GM19351 (cell line): ENCODE data around the gene TNS3.

Source experiments
- ATAC-seq: cut with Tn5 transposase; IDR thresholded peaks from one replicate; pipeline ENCODE4 v1.9.1; 2021; ENCODE audit warnings: mild to moderate bottlenecking, moderate library complexity; ENCODE audit not compliant: unreplicated experiment

Gene TNS3

DNA sequence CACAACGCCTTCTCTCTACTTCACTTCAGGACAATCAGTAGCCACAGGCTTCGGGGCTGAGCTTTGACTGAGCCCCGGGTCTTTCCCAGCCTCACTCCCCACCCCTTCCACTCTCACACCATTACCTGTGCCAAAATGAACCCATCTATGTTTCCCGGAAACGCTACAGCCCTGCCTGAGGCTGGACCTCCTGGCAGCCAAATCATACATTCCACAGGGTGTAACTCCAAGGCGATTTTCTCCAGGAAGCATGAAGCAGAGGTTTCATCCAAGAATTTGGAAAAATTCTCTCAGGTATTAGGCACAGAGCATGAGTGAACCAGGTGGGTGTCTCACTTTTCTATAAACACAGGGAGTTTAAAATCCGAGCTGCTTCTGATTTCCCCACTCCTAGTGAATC, 286.3 kb downstream of the TNS3 start:
- no peak for ATAC-seq

- ATAC-seq: no peak
Observed at GRCh38 chr7:47294556-47295222, 287.2 kb downstream of the TNS3 start.

DNA sequence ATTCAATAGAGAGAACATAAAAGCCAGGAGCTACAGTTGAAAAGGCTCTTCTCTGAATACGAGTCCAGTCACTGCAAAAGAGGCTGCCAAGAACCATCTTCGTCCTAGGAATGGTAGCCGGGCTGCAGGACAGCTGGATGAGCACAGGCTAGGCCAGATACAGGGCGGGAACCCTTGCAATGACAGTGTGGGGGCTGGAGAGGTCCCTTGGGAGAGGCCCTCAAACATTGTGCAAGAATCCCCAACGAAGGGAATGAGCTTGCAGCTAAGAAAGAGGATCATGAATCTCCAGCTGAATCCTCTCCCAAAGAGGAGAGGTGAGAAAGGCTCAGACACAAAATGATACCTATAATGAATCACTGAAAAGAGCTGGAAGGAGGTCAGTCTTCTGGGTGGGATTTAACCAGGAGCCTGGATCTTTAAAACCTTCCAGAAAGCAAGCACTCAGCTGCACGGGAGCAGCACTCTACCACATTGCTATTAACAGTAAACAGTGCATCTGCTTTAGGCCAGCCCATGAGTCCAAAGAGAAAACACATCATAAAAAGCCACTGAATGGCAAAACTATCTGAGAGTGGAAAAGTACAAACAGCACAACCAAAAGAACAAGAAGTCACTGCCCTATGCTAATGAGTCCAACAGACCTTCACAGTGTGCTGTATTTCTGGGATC, 287.9 kb downstream of the TNS3 start:
- ATAC-seq: no peak

- ATAC-seq: no peak
Observed at GRCh38 chr7:47292832-47293309, 289.0 kb downstream of the TNS3 start.

DNA sequence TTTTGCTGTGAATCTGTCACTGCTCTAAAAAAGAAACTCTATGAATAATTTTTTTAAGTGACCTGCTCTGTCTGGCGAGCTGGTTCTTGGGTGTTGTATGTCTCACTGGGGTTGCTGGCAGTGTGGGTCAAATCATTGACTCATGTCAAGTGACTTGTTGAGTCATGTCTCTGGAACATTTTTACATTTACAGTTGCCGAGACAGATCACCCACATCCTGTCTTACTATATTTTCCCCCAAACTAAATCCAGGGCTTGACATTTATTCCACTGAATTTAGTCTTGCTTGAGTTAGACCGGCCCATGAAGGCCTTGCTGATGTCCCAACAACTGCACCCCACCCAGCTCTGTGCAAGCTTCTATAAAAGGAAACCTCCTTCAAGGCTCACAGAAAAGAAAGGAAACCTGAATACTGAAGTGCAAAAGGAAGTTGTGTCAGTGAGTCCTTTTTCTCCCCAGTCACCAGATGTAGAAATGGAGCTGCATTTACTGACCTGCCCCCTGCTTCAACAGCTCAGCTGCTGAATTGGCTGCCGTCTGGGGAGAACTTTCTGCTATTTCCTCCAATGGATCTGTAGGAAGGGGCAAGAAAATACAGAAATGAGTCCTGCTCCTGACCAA, 290.3 kb downstream of the TNS3 start:
- peak; percentile 97 for ATAC-seq

GRCh38 chr7:47290867-47291266, 291.0 kb downstream of the TNS3 start:
- no peak for ATAC-seq

GRCh38 chr7:47290466-47290865, 291.4 kb downstream of the TNS3 start:
- ATAC-seq: no peak

- ATAC-seq: no peak
Observed at GRCh38 chr7:47288060-47288459, 293.9 kb downstream of the TNS3 start.

- ATAC-seq: no peak
Observed at GRCh38 chr7:47285860-47286491, 295.9 kb downstream of the TNS3 start.

DNA sequence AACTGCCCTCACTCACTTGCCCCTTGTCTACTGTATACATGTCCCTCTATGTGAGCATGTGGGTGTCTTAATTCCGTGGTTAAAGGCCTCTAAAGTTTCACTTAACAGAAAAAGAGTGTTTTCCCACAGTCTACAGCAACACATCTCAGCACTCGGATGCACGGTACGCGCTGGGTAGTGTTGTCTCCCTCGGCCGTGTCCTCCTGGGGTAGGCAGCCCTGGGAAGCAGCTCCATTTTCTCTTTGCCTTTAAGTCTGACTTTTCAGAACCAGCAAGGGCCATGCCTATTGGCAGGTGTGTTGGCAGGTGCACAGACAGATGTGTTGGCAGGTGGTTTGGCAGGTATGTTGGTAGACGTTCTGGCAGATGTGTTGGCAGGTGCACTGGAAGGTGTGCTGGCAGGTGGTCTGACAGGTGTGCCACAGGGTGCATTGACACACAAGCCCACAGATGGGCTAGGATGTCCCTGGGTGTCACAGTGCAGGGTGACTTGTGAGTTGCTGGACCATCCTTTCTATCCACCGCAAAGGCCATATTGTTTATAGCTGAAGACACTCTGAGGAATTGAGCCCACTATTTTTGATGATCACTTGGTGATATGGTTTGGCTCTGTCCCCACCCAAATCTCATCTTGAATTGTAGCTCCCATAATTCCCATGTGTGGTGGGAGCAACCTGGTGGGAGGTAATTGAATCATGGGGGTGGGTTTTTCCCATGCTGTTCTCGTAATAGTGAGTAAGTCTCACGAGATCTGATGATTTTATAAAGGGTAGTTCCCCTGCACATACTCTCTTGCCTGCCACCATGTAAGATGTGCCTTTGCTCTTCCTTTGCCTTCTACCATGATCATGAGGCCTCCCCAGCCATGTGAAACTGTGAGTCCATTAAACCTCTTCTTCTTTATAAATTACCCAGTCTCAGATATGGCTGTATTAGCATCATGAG, 296.9 kb downstream of the TNS3 start:
- no peak for ATAC-seq

- ATAC-seq: no peak
Observed at GRCh38 chr7:47283497-47284131, 298.3 kb downstream of the TNS3 start.

GRCh38 chr7:47282790-47283496, 299.0 kb downstream of the TNS3 start:
- no peak for ATAC-seq

DNA sequence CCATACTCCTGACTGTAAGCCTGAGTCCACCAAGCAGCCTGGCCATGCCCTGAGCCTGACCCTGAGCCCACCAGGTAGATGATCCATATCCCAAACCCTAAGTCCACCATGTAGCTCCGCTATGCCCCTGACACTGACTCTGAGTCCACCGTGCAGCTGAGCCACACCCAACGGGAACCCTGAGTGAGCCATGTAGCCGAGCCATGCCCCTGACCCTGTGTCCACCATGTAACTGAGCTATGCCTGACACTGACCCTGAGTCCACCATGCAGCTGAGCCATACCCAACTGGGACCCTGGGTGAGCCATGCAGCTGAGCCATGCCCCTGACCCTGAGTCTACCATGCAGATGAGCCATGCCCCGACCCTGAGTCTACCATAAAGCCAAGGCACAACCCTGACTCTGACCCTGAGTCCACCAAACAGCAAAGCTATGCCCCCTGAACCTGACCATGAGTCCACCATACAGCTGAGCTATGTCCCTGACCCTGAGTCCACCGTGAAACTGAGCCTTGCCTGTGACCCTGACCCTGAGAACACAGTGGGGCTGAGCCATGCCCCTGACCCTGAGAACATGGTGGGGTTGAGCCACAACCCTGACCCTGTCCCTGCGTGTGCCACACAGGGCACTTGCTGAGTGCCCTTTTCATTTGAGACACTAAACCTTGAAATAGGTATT, 299.8 kb downstream of the TNS3 start:
- ATAC-seq: no peak

DNA sequence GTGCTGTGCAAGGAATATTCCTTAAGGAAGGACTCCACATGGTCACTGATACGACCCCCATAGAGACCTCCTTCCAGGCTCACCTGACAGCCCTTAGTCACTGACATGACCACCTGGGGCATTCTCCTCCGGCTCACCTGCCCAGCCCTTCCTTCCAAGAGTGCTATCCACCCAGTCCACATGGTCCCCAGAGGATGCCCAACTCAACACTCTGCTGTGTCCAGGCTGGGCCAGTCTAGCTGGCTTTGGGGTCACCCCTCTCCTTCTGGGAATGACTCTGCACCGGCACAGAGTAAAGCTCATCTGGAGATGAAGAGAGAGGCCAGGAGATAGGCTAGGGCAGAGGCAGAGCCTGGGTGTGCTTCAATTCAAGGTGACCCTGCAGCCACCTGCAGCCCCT, 300.8 kb downstream of the TNS3 start:
- ATAC-seq: no peak

DNA sequence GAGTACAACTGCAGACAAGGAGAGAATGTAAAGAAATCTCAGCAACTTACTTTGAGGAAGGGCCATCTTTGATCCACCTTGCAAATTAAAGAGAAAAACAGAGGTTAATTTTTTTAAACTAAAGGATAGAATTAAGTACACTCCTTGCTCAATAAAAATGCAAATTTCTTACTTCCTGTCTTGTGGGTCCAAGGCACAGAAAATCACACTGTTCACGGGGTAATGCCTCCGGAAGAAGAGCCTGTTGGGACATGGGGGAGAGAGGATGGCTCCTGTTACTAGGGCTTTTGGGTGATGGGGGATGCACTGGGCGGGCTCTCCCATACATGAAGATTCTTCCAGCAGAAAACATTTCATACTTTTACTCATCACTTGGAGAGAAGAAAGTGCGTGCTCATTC, 301.8 kb downstream of the TNS3 start:
- no peak for ATAC-seq

- ATAC-seq: no peak
Observed at GRCh38 chr7:47278043-47278442, 303.9 kb downstream of the TNS3 start.

DNA sequence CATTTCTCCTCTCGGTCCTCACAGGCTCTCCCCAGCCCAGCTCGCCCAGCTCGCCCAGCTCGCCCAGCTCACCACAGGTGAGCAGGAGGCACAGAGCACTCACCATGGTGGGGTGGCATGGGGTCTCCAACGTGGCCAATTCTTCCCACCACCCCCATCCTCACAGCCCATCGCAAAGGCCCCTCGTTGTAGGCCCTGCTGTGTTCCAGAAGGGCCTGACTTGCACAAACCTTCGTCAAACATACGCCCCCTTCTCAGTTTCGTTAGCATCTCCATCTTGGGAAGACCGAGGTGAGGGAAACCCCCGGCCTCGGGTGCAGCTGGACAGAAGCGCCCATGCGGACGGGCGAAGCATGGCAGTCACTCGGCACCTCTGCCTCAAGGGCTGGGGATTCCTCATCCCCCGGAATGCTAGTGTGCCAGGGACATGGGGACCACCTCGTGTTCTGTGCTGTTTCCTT, 304.6 kb downstream of the TNS3 start:
- no peak for ATAC-seq

- no peak for ATAC-seq
Observed at GRCh38 chr7:47273974-47274766, 307.7 kb downstream of the TNS3 start.
